ENCODE data around the gene STEAP1B. TPM values are rescaled to one million over a fixed set of nuclear protein-coding genes. Genes with fewer than 3 reads are reported as not detected.
"Not testable (repeated sequence)": the region's sequence is repeated elsewhere in the genome, so short reads cannot be mapped to it uniquely, and the experiment has no call there.

Gene STEAP1B
- total and polyA plus RNA-seq, 3 experiments from 2014 or later: 0.20 TPM; not detected in 2

- not testable (repeated sequence) for H3K4me1 ChIP-seq (ENCODE audit: insufficient read depth, low read length)
These were observed 7.3 kb upstream of the STEAP1B start for GRCh38 chr7:22507320-22507719.

DNA sequence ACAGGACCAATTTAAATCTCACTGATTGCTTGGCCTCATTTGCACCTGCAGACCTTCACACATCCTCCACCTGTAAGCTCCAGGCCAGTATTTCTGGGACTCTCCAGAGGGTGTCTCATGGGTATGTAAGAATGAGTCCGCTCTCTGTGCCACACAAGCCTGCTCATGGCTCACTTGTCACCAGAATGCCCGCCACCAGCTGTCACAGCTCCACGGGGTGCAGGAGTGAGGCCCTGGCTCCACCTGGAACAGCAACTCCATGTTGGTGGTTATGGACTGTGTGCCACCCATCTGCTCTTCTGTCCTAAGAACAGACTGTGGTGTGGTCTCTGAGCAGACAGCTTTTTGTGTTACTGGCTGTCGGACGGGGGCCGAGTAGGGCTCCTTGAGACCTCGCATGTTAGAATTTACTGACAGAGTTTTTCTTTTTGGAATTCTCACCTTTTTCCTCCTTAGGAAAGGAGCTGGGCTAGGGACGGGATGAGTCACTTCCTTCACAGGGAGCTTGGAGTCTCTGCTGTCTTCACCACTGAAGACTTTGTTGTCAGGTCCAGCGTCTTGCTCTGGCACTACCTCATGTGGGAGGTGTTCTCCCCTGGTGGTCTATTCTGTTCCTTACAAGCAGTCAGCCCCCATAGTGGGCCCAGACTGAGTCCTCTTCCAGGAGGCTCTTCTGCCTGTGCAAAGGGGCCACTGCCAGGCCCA lies 6.5 kb upstream of the STEAP1B start:
- H3K27ac Mint-ChIP-seq; DNase-seq; H3K27me3 ChIP-seq (ENCODE audit: insufficient read depth, low read length, poor library complexity, severe bottlenecking); H3K4me1 ChIP-seq (ENCODE audit: insufficient read depth, low read length); H3K4me3 Mint-ChIP-seq; H3K4me3 ChIP-seq (ENCODE audit: low read length); H3K9me3 ChIP-seq (ENCODE audit: low read length); POLR2A ChIA-PET; H3K36me3 Mint-ChIP-seq; H3K9me3 Mint-ChIP-seq; CTCF ChIA-PET; H3K27ac ChIP-seq (ENCODE audit: low read depth, low read length); H3K36me3 ChIP-seq (ENCODE audit: insufficient read depth, low read length); H3K4me1 Mint-ChIP-seq: not testable (repeated sequence)
- peaks cover 1 to 16% of the 10 kb centered on the region in 2 donors for H3K27me3 Mint-ChIP-seq

More at GRCh38 chr7:22507320-22507719, 7.3 kb upstream of the STEAP1B start:
- CTCF ChIA-PET; H3K36me3 Mint-ChIP-seq; H3K27ac ChIP-seq (ENCODE audit: low read depth, low read length); POLR2A ChIA-PET; H3K4me1 Mint-ChIP-seq; H3K4me3 ChIP-seq (ENCODE audit: low read length); H3K4me3 Mint-ChIP-seq; H3K9me3 Mint-ChIP-seq; H3K9me3 ChIP-seq (ENCODE audit: low read length); H3K36me3 ChIP-seq (ENCODE audit: insufficient read depth, low read length); H3K27ac Mint-ChIP-seq; H3K27me3 ChIP-seq (ENCODE audit: insufficient read depth, low read length, poor library complexity, severe bottlenecking); DNase-seq: not testable (repeated sequence)
- H3K27me3 Mint-ChIP-seq: peaks cover 1 to 14% of the 10 kb centered on the region in 2 donors

DNA sequence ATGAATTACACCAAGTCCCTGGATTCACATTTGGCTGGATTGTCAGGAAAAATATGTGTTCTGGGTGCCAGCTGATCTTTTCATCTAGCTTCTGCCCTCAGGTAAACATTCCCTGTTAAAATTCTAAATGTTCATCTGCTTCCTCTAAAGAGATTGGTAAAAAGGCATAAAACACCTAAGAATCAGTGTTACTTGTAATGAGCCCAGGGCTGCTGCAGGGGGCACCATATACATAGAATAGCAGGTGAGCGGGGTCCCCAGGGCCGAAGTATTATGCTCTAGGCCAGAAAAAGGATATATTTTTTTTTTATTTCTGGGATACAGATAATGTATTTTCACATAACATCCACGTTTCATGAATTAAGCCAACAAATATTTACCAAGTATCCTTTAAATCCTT lies 4.5 kb upstream of the STEAP1B start:
- H3K27me3 ChIP-seq (ENCODE audit: insufficient read depth, low read length, poor library complexity, severe bottlenecking); POLR2A ChIA-PET; H3K9me3 Mint-ChIP-seq; H3K4me3 Mint-ChIP-seq; H3K4me1 Mint-ChIP-seq; CTCF ChIA-PET; H3K4me3 ChIP-seq (ENCODE audit: low read length); H3K36me3 Mint-ChIP-seq; H3K27ac ChIP-seq (ENCODE audit: low read depth, low read length); H3K9me3 ChIP-seq (ENCODE audit: low read length); H3K4me1 ChIP-seq (ENCODE audit: insufficient read depth, low read length); DNase-seq; H3K36me3 ChIP-seq (ENCODE audit: insufficient read depth, low read length); H3K27ac Mint-ChIP-seq: not testable (repeated sequence)
- peaks cover 7 to 20% of the 10 kb centered on the region in 2 donors for H3K27me3 Mint-ChIP-seq

DNA sequence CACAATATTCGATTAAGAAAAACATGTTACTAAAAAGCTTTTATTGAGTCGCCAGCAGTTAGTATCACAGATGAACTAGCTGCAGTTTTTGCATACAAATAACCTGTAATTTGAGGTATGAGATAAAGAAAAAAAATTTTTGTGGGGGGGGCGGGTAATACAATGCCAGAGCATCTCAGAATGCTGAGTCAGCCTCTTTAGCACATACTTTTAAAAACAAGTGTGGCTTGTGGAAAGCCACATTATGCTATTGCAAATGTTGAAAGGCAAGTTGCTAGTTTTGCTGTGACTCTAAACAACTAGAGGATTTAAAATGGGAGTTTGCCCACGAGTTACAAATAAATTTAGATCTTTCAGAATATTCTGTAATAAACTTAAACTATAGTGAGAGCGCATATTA lies 2.1 kb upstream of the STEAP1B start:
- H3K27ac ChIP-seq (ENCODE audit: low read depth, low read length); POLR2A ChIA-PET; H3K9me3 Mint-ChIP-seq; H3K36me3 ChIP-seq (ENCODE audit: insufficient read depth, low read length); H3K9me3 ChIP-seq (ENCODE audit: low read length); H3K4me3 Mint-ChIP-seq; H3K4me1 Mint-ChIP-seq; H3K36me3 Mint-ChIP-seq; H3K27me3 ChIP-seq (ENCODE audit: insufficient read depth, low read length, poor library complexity, severe bottlenecking); H3K4me3 ChIP-seq (ENCODE audit: low read length); H3K4me1 ChIP-seq (ENCODE audit: insufficient read depth, low read length); H3K27ac Mint-ChIP-seq; DNase-seq: not testable (repeated sequence)
- CTCF ChIA-PET: interaction anchor here (2.7 kb wide), 1 partner anchor 392 kb away, joined by 7 read pairs; no protein-coding TSS in a partner anchor
- peaks cover 16 to 34% of the 10 kb centered on the region in 2 donors for H3K27me3 Mint-ChIP-seq

DNA sequence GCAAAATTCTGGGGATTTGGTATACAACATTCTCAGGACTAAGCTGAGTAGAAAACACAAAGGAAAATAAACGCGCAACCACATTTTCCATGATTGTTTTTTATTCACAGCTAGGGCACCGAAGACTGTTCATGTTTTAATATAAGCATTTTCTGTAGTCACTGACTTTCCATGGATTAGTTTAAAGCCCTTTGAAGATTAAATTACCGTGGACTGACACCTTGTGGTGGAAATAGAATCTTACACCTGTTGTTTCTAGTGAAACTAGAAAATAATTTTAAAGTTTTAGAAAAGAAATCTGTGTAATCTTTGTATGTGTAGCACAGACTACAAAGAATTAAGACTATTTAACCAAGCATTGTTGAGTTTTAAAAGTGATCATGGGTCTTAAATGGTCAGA lies 1.3 kb upstream of the STEAP1B start:
- H3K9me3 Mint-ChIP-seq; H3K4me3 ChIP-seq (ENCODE audit: low read length); H3K4me3 Mint-ChIP-seq; H3K36me3 Mint-ChIP-seq; POLR2A ChIA-PET; H3K9me3 ChIP-seq (ENCODE audit: low read length); H3K4me1 ChIP-seq (ENCODE audit: insufficient read depth, low read length); H3K27ac Mint-ChIP-seq; H3K27ac ChIP-seq (ENCODE audit: low read depth, low read length); H3K36me3 ChIP-seq (ENCODE audit: insufficient read depth, low read length); H3K4me1 Mint-ChIP-seq; H3K27me3 ChIP-seq (ENCODE audit: insufficient read depth, low read length, poor library complexity, severe bottlenecking): not testable (repeated sequence)
- peak in 1 of 5 donors; percentile 18 for DNase-seq
- H3K27me3 Mint-ChIP-seq: peaks cover 18 to 34% of the 10 kb centered on the region in 2 donors
- CTCF ChIA-PET: interaction anchor here (1.9 to 2.7 kb wide), 2 partner anchors 388 to 391 kb away, joined by 5 to 7 read pairs; no protein-coding TSS in a partner anchor

DNA sequence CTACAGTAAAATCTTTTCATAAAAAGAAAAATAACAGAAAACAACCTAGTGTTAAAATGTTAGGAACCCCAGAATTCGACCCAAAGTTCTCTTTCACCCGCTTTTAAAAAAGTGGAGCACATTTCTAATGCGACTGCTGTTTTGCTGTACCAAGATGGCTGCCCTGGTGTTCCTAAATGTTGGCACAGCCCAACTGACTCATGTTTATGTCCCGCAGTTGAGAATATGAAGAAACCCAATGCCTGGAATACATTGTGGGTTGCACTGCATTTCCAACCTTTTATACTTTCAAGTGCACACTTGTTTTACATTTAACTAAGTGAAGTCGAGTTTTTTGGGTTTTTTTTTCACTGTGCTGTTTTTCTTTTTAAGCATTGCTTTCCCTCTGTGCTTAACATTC lies 944 bp downstream of the STEAP1B start:
- Histone ChIP-seq H3K36me3 (ENCODE audit: insufficient read depth, low read length) (no peaks in the 10 kb centered on the region), H3K9me3 (ENCODE audit: low read length) (no peaks in the 10 kb centered on the region), H3K4me1 (ENCODE audit: insufficient read depth, low read length) (no peaks in the 10 kb centered on the region), H3K27me3 (ENCODE audit: insufficient read depth, low read length, poor library complexity, severe bottlenecking) (no peaks in the 10 kb centered on the region), H3K27ac (ENCODE audit: low read depth, low read length) (no peak overlapping the region), H3K4me3 (ENCODE audit: low read length) (no peak overlapping the region)
- Mint-ChIP-seq H3K9me3 (no peaks in the 10 kb centered on the region), H3K27ac (no peak overlapping the region), H3K27me3 (peaks cover 18 to 37% of the 10 kb centered on the region in 2 donors), H3K4me3 (no peak overlapping the region), H3K4me1 (peaks cover 4 to 5% (median 5%) of the 10 kb centered on the region in 3 donors), H3K36me3 (no peaks in the 10 kb centered on the region)
- ChIA-PET POLR2A (no interaction called here), CTCF (interaction anchor here (2.7 kb wide), 1 partner anchor 389 kb away, joined by 7 read pairs; no protein-coding TSS in a partner anchor)
- DNase-seq: no peak

- H3K9me3 Mint-ChIP-seq; DNase-seq; H3K27ac ChIP-seq (ENCODE audit: low read depth, low read length); H3K27ac Mint-ChIP-seq; H3K4me1 ChIP-seq (ENCODE audit: insufficient read depth, low read length); H3K4me1 Mint-ChIP-seq; H3K27me3 ChIP-seq (ENCODE audit: insufficient read depth, low read length, poor library complexity, severe bottlenecking); H3K4me3 ChIP-seq (ENCODE audit: low read length); H3K9me3 ChIP-seq (ENCODE audit: low read length); H3K36me3 ChIP-seq (ENCODE audit: insufficient read depth, low read length); H3K4me3 Mint-ChIP-seq; H3K36me3 Mint-ChIP-seq; CTCF ChIA-PET; POLR2A ChIA-PET: not testable (repeated sequence)
- peaks cover 18 to 32% of the 10 kb centered on the region in 2 donors for H3K27me3 Mint-ChIP-seq
These were observed 3.1 kb downstream of the STEAP1B start for GRCh38 chr7:22496912-22497311.

- H3K36me3 Mint-ChIP-seq; H3K4me1 ChIP-seq (ENCODE audit: insufficient read depth, low read length); H3K9me3 Mint-ChIP-seq; H3K27me3 ChIP-seq (ENCODE audit: insufficient read depth, low read length, poor library complexity, severe bottlenecking); CTCF ChIA-PET; H3K4me3 ChIP-seq (ENCODE audit: low read length); DNase-seq; H3K4me3 Mint-ChIP-seq; H3K27ac ChIP-seq (ENCODE audit: low read depth, low read length); H3K27ac Mint-ChIP-seq; H3K4me1 Mint-ChIP-seq; H3K9me3 ChIP-seq (ENCODE audit: low read length); H3K36me3 ChIP-seq (ENCODE audit: insufficient read depth, low read length); POLR2A ChIA-PET: not testable (repeated sequence)
- peaks cover 18 to 36% of the 10 kb centered on the region in 2 donors for H3K27me3 Mint-ChIP-seq
These were observed 3.6 kb downstream of the STEAP1B start for GRCh38 chr7:22496296-22496888.
